GM20000 (cell line): ENCODE data around the gene OR6S1.

Experiments
- DNase-seq: peaks from one replicate; pipeline ENCODE4 v3.0.0; 2012; ENCODE audit warnings: low spot score
- CTCF ChIP-seq: IDR thresholded peaks from 2 replicates; pipeline ENCODE4 v1.5.1; 2012; ENCODE audit warnings: mild to moderate bottlenecking, control low read depth; ENCODE audit errors: extremely low read depth, missing control alignments

Gene OR6S1

GRCh38 chr14:20662968-20663732 lies 21.7 kb upstream of the OR6S1 start:
- peak; percentile 38 for DNase-seq
- peak; percentile 58 for TF ChIP-seq CTCF

- DNase-seq, result no peak
- no peak for TF ChIP-seq CTCF
Measured at GRCh38 chr14:20661197-20661596, 19.7 kb upstream of the OR6S1 start.

- DNase-seq, result no peak
- no peak for TF ChIP-seq CTCF
Measured at GRCh38 chr14:20659813-20660395, 18.4 kb upstream of the OR6S1 start.

- no peak for TF ChIP-seq CTCF
Measured at GRCh38 chr14:20659336-20659735, 17.8 kb upstream of the OR6S1 start.

GRCh38 chr14:20658246-20658645 lies 16.8 kb upstream of the OR6S1 start:
- no peak for TF ChIP-seq CTCF
- no peak for DNase-seq

More at GRCh38 chr14:20659336-20659735, 17.8 kb upstream of the OR6S1 start:
- no peak for DNase-seq

GRCh38 chr14:20657216-20658211 lies 16.0 kb upstream of the OR6S1 start:
- DNase-seq, result no peak
- TF ChIP-seq CTCF, result no peak
